SK-N-SH (cell line): ENCODE data around the gene HNF1A. TPM values are rescaled to one million over a fixed set of nuclear protein-coding genes. Genes with fewer than 3 reads are reported as not detected.
A peak's percentile ranks its signal among the peaks of the same experiment; 100 is the strongest.

Experiments
- CTCF ChIA-PET: fragments of 300-600, 350-600 bp; formaldehyde crosslinking; extraction: SDS; loops from one replicate; lab custom pipeline; 2021; lab: Yijun Ruan, JAX
- POLR2A ChIA-PET: fragments of 350-600 bp; sonication (Branson Sonifier 250); formaldehyde crosslinking; extraction: SDS; loops from one replicate; lab custom pipeline; 2020; ENCODE audit warnings: antibody characterized with exemption, inconsistent platforms; lab: Yijun Ruan, JAX
- DNase-seq: peaks from one replicate; pipeline ENCODE4 v3.0.0; 2012
- H2AFZ ChIP-seq: fragments of 200-600 bp; sonication (generic); 2 replicates; pipeline ENCODE4 v1.8.1; 2016; ENCODE audit warnings: antibody characterized with exemption, mild to moderate bottlenecking, low read depth
- H3F3A ChIP-seq: fragments of 200-600 bp; sonication (generic); replicated peaks from 2 replicates; pipeline ENCODE3; 2016; ENCODE audit warnings: antibody characterized with exemption, mild to moderate bottlenecking; ENCODE audit not compliant: insufficient read depth
- H3K27ac ChIP-seq, 2 experiments: fragments of 200-500 bp in 1 of 2; fragments of 200-600 bp in 1 of 2; sonication (Bioruptor generic) in 1 of 2; sonication (generic), shearing (Covaris generic) in 1 of 2; 2 replicates each; pipeline versions ENCODE4 v1.5.1 to v1.6.1; 2014 to 2016; ENCODE audit warnings: low read depth in 2 of 2, inconsistent platforms in 1 of 2, low read length in 1 of 2, mild to moderate bottlenecking in 1 of 2, mixed read lengths in 1 of 2
- H3K27me3 ChIP-seq: fragments of 200-600 bp; sonication (generic), shearing (Covaris generic); 2 replicates; pipeline ENCODE4 v1.6.1; 2016; ENCODE audit warnings: mixed run types; ENCODE audit not compliant: insufficient read depth
- H3K36me3 ChIP-seq, 2 experiments: fragments of 200-500 bp in 1 of 2; fragments of 200-600 bp in 1 of 2; sonication (Bioruptor generic) in 1 of 2; sonication (generic) in 1 of 2; replicated peaks in 1 of 2; 2 replicates each; pipeline versions ENCODE3 to v1.5.1; 2014 to 2016; ENCODE audit warnings: low read length in 1 of 2, mild to moderate bottlenecking in 1 of 2; ENCODE audit not compliant: insufficient read depth in 2 of 2, control insufficient read depth in 1 of 2
- H3K4me1 ChIP-seq, 2 experiments: fragments of 200-500 bp in 1 of 2; fragments of 200-600 bp in 1 of 2; sonication (Bioruptor generic) in 1 of 2; sonication (generic), shearing (Covaris generic) in 1 of 2; 2 replicates each; pipeline versions ENCODE4 v1.5.1 to v1.6.1; 2014 to 2016; ENCODE audit warnings: low read depth in 1 of 2, low read length in 1 of 2, mixed run types in 1 of 2; ENCODE audit not compliant: insufficient read depth in 2 of 2, control insufficient read depth in 1 of 2
- H3K4me2 ChIP-seq: fragments of 200-600 bp; sonication (generic), shearing (Covaris generic); 2 replicates; pipeline ENCODE4 v1.6.1; 2017; ENCODE audit warnings: mixed run types
- H3K4me3 ChIP-seq, 2 experiments: fragments of 200-500 bp in 1 of 2; fragments of 200-600 bp in 1 of 2; sonication (Bioruptor generic) in 1 of 2; sonication (generic), shearing (Covaris generic) in 1 of 2; 2 replicates each; pipeline versions ENCODE4 v1.5.1 to v1.8.1; 2014 to 2016; ENCODE audit warnings: low read depth in 2 of 2, inconsistent platforms in 1 of 2, low read length in 1 of 2, mild to moderate bottlenecking in 1 of 2, mixed read lengths in 1 of 2, moderate library complexity in 1 of 2
- H3K79me2 ChIP-seq: fragments of 200-600 bp; sonication (generic); 2 replicates; pipeline ENCODE4 v1.8.1; 2017; ENCODE audit warnings: mild to moderate bottlenecking; ENCODE audit not compliant: insufficient read depth
- H3K9ac ChIP-seq: fragments of 200-600 bp; sonication (generic); 2 replicates; pipeline ENCODE4 v1.6.1; 2017; ENCODE audit warnings: mixed run types
- H3K9me2 ChIP-seq: fragments of 200-600 bp; sonication (generic); 2 replicates; pipeline ENCODE4 v1.6.1; 2017; ENCODE audit warnings: mixed run types
- H3K9me3 ChIP-seq: fragments of 200-600 bp; sonication (generic); 2 replicates; pipeline ENCODE4 v1.6.1; 2017; ENCODE audit warnings: mixed run types, mild to moderate bottlenecking, moderate library complexity
- H4K20me1 ChIP-seq: fragments of 200-600 bp; sonication (generic); 2 replicates; pipeline ENCODE4 v1.6.1; 2017; ENCODE audit warnings: mild to moderate bottlenecking, mixed run types; ENCODE audit not compliant: insufficient read depth
- EP300 ChIP-seq, 2 experiments: IDR thresholded peaks; 2 replicates each; pipeline versions ENCODE4 v1.4.0 to v1.6.1; 2012; ENCODE audit warnings: borderline replicate concordance in 1 of 2, low read depth in 1 of 2, low read length in 1 of 2
- GABPA ChIP-seq: IDR thresholded peaks from 2 replicates; pipeline ENCODE4 v1.4.0; 2012; ENCODE audit warnings: low read depth, mild to moderate bottlenecking
- GATA2 ChIP-seq: sonication (generic); formaldehyde crosslinking; IDR thresholded peaks from 2 replicates; pipeline ENCODE4 v1.5.0; 2020; ENCODE audit warnings: mild to moderate bottlenecking, missing genetic modification reagents
- MEF2A ChIP-seq: IDR thresholded peaks from 2 replicates; pipeline ENCODE4 v1.4.0; 2012; ENCODE audit warnings: low read depth, borderline replicate concordance
- MXI1 ChIP-seq: IDR thresholded peaks from 2 replicates; pipeline ENCODE4 v1.6.1; 2012; ENCODE audit warnings: mild to moderate bottlenecking, low read depth, low read length, improper control_type of control experiment
- RCOR1 ChIP-seq: fragments of 150-350 bp; IDR thresholded peaks from 2 replicates; pipeline ENCODE4 v1.6.1; 2017; ENCODE audit warnings: antibody characterized with exemption, low read length
- TCF12 ChIP-seq: IDR thresholded peaks from 2 replicates; pipeline ENCODE4 v1.4.0; 2012
- WGBS: methylation state at CpG from one replicate; pipeline ENCODE4 v1.1.6; 2017; ENCODE audit warnings: low lambda C conversion rate; 5-methylcytosine and 5-hydroxymethylcytosine counted together
- polyA plus RNA-seq, 3 experiments: library from polyadenylated mRNA; depleted of rRNA; stranded (reverse); fragments of >200 nt; gene quantifications; 2 replicates each; pipeline ENCODE4 v1.2.3, GENCODE V29; 2012
- TF ChIP-seq, protein P1 (sequence below): IDR thresholded peaks from 2 replicates; pipeline ENCODE4 v1.6.1; 2012; ENCODE audit warnings: mild to moderate bottlenecking, low read depth, low read length, moderate library complexity
- TF ChIP-seq, protein P2 (sequence below): IDR thresholded peaks from 2 replicates; pipeline ENCODE4 v1.4.0; 2012; ENCODE audit warnings: low read depth, borderline replicate concordance

The HNF1A gene
- polyA plus RNA-seq, 1 of the 3 experiments (the other 2 are of a cell fraction): not detected

DNA sequence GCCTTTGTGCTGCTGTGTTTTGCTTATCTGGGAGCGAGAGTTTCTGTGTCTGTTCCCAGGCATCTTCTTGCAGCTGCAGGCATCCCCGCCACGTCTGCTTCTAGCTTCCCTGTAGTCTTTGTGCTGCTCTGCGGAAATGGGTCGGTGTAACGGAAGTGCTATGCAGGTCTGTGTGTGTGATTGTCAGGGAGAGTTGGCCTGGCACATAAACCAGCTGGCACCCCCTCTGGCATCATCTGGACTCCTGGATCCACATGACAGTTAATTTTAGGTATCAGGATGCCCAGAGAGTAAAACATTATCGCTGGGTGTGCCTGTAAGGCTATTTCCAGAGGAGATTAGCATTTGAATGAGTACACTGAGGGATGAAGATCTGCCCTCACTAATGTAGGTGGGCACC lies 70.1 kb downstream of the HNF1A start:
- Histone ChIP-seq H3K4me3 (no peak overlapping the region), H3K9me3 (no peaks in the 10 kb centered on the region), H3K9me2 (no peaks in the 10 kb centered on the region), H2AFZ (no peak overlapping the region), H3K4me1 (peaks cover 0 to 3% of the 10 kb centered on the region in 2 experiments; a peak in 1 of 4 replicates), H3K9ac (no peak overlapping the region), H3K36me3 (no peaks in the 10 kb centered on the region), H3K4me2 (no peak overlapping the region), H3F3A (no peaks in the 10 kb centered on the region), H3K27ac (peak overlapping the region in 1 of 2 experiments; percentile 75; a peak in 2 of 4 replicates), H3K27me3 (no peaks in the 10 kb centered on the region; the same call in 1 of the 2 replicates), H3K79me2 (no peaks in the 10 kb centered on the region), H4K20me1 (no peaks in the 10 kb centered on the region)
- 62% methylated on average over 7 of the region's 7 CpGs for WGBS
- POLR2A ChIA-PET: interaction anchor here (1.0 kb wide), 1 partner anchor 9 kb away, joined by 3 read pairs; no protein-coding TSS in a partner anchor
- TF ChIP-seq EP300 (IDR thresholded peaks at IDR 0.05; ENCODE audit: borderline replicate concordance in 1 of 2, low read depth in 1 of 2, low read length in 1 of 2): peak in 1 of 2 experiments; percentile 63; a peak in 2 of 4 replicates
- TF ChIP-seq, protein P1, sequence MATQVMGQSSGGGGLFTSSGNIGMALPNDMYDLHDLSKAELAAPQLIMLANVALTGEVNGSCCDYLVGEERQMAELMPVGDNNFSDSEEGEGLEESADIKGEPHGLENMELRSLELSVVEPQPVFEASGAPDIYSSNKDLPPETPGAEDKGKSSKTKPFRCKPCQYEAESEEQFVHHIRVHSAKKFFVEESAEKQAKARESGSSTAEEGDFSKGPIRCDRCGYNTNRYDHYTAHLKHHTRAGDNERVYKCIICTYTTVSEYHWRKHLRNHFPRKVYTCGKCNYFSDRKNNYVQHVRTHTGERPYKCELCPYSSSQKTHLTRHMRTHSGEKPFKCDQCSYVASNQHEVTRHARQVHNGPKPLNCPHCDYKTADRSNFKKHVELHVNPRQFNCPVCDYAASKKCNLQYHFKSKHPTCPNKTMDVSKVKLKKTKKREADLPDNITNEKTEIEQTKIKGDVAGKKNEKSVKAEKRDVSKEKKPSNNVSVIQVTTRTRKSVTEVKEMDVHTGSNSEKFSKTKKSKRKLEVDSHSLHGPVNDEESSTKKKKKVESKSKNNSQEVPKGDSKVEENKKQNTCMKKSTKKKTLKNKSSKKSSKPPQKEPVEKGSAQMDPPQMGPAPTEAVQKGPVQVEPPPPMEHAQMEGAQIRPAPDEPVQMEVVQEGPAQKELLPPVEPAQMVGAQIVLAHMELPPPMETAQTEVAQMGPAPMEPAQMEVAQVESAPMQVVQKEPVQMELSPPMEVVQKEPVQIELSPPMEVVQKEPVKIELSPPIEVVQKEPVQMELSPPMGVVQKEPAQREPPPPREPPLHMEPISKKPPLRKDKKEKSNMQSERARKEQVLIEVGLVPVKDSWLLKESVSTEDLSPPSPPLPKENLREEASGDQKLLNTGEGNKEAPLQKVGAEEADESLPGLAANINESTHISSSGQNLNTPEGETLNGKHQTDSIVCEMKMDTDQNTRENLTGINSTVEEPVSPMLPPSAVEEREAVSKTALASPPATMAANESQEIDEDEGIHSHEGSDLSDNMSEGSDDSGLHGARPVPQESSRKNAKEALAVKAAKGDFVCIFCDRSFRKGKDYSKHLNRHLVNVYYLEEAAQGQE: no peak
- peak; percentile 48 for TF ChIP-seq GATA2
- peak; percentile 27; the same call in 1 of the 2 replicates for TF ChIP-seq MXI1
- no peak for TF ChIP-seq GABPA
- 0 out of 2 replicates have a peak, but pooled peaks have one; percentile 50 for TF ChIP-seq RCOR1
- TF ChIP-seq TCF12: no peak
- peak; percentile 73 for DNase-seq
- CTCF ChIA-PET: interaction anchor here (0.7 to 1.6 kb wide), 3 partner anchors 13 to 465 kb away, joined by 3 to 11 read pairs (median 3); no protein-coding TSS in a partner anchor

DNA sequence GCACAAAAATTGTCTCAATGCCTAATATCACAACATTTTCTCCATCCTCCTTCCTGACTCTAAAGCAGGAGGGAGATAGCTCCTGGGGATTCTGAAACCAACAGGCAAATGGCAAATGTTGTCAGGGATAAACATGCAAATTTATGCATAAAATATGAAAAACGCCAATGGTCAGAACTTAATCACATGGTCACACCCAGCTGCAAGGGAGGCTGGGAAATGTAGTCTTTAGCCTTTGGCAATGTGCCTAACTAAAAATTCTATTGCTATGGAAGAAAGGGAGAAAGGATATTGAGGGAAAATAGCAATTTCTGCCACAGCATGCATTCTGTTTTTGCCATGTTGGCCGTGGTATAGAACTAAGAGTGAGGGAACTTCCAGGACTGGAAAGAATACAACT lies 72.4 kb downstream of the HNF1A start:
- no peaks in the 10 kb centered on the region for H3K9me2 ChIP-seq
- H2AFZ ChIP-seq: no peak overlapping the region
- CTCF ChIA-PET: interaction anchor here (1.3 to 1.4 kb wide), 2 partner anchors 11 to 180 kb away, joined by 5 to 7 read pairs; no protein-coding TSS in a partner anchor
- no peaks in the 10 kb centered on the region; the same call in 1 of the 2 replicates for H3K27me3 ChIP-seq
- POLR2A ChIA-PET: no interaction called here
- no peak for DNase-seq
- H3K4me2 ChIP-seq: no peak overlapping the region
- H3K9ac ChIP-seq: no peak overlapping the region
- no peaks in the 10 kb centered on the region for H3F3A ChIP-seq
- no peaks in the 10 kb centered on the region for H3K36me3 ChIP-seq
- no peaks in the 10 kb centered on the region for H4K20me1 ChIP-seq
- H3K27ac ChIP-seq: no peak overlapping the region
- WGBS: 13% methylated on average over 2 of the region's 2 CpGs
- H3K9me3 ChIP-seq: no peaks in the 10 kb centered on the region
- H3K4me3 ChIP-seq: no peak overlapping the region
- H3K79me2 ChIP-seq: no peaks in the 10 kb centered on the region
- H3K4me1 ChIP-seq: peaks cover 0 to 3% of the 10 kb centered on the region in 2 experiments; a peak in 1 of 4 replicates
- TF ChIP-seq, protein P2, sequence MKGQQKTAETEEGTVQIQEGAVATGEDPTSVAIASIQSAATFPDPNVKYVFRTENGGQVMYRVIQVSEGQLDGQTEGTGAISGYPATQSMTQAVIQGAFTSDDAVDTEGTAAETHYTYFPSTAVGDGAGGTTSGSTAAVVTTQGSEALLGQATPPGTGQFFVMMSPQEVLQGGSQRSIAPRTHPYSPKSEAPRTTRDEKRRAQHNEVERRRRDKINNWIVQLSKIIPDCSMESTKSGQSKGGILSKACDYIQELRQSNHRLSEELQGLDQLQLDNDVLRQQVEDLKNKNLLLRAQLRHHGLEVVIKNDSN: peak; percentile 76; the same call in 1 of the 2 replicates
- no peak for TF ChIP-seq MEF2A
- TF ChIP-seq, all 33 proteins: peak for 1

Other genes with a start within 250 kb of the HNF1A start
- 9.6 and 18.8 TPM in 2 replicates for gene SPPL3, start 74.2 kb upstream of the HNF1A start, polyA plus RNA-seq (2012; rRNA removed)
- 12.8 and 13.9 TPM in 2 replicates for gene C12orf43, start 37.9 kb downstream of the HNF1A start, polyA plus RNA-seq (2012; rRNA removed)
- 0.37 and 0.41 TPM in 2 replicates for gene OASL, start 60.7 kb downstream of the HNF1A start, polyA plus RNA-seq (2012; rRNA removed)
- 0.43 and 0.60 TPM in 2 replicates for gene P2RX7, start 154.3 kb downstream of the HNF1A start, polyA plus RNA-seq (2012; rRNA removed)
- 24.2 and 32.2 TPM in 2 replicates for gene P2RX4, start 231.6 kb downstream of the HNF1A start, polyA plus RNA-seq (2012; rRNA removed)